Transverse colon (tissue), 4 donors: ENCODE results near the gene HNRNPM. TPM values are rescaled to one million over a fixed set of nuclear protein-coding genes. Genes with fewer than 3 reads are reported as not detected.

ENCODE experiments used
- DNase-seq: peaks from one replicate; pipeline ENCODE4 v3.0.0-alpha.2; 2019
- H3K27ac ChIP-seq, 4 donors: fragments of 200-600 bp; sonication (generic); 2 replicates each; pipeline ENCODE4 v1.5.1; 2016 to 2018; ENCODE audit warnings: inconsistent platforms in 4 of 4
- H3K27me3 ChIP-seq: fragments of 200-600 bp; sonication (generic); 2 replicates; pipeline ENCODE4 v1.5.1; 2017; ENCODE audit warnings: inconsistent platforms
- H3K36me3 ChIP-seq, 4 donors: fragments of 200-600 bp; sonication (generic); 2 replicates each; pipeline ENCODE4 v1.5.1; 2017 to 2019; ENCODE audit warnings: inconsistent platforms in 4 of 4
- H3K4me1 ChIP-seq, 4 donors: fragments of 200-600 bp; sonication (generic); 2 replicates each; pipeline ENCODE4 v1.5.1; 2017 to 2020; ENCODE audit warnings: inconsistent platforms in 4 of 4
- H3K4me3 ChIP-seq, 4 donors: fragments of 200-600 bp; sonication (generic); 1 replicate in 1 of 4; 2 replicates in 3 of 4; pipeline versions ENCODE4 v1.5.1 to v1.6.1; 2017 to 2019; ENCODE audit warnings: inconsistent platforms in 4 of 4
- H3K9me3 ChIP-seq, 2 donors: fragments of 200-600 bp; sonication (generic); 2 replicates each; pipeline ENCODE4 v1.5.1; 2017 to 2019; ENCODE audit warnings: inconsistent platforms in 2 of 2
- EP300 ChIP-seq: sonication (generic); formaldehyde crosslinking; IDR thresholded peaks from one replicate; pipeline ENCODE4 v1.6.1; 2017; ENCODE audit warnings: antibody characterized with exemption, low read depth
- POLR2A ChIP-seq: fragments of 450-650 bp; IDR thresholded peaks from one replicate; pipeline ENCODE4 v1.6.1; 2016; ENCODE audit warnings: antibody characterized with exemption, mild to moderate bottlenecking, moderate library complexity
- POLR2AphosphoS5 ChIP-seq, 3 donors: sonication (generic); formaldehyde crosslinking; IDR thresholded peaks; one replicate each; pipeline ENCODE4 v1.6.1; 2016; ENCODE audit warnings: antibody characterized with exemption in 3 of 3
- WGBS, 2 donors: methylation state at CpG; one replicate each; pipeline ENCODE4 v1.1.5; 2018; ENCODE audit warnings: low coverage in 1 of 2; 5-methylcytosine and 5-hydroxymethylcytosine counted together
- in situ Hi-C, 4 donors: fragments of 200-750 bp; cut with MboI; loops; one replicate each; pipeline versions ENCODE4 v1.15.0 to v1.15.1; 2017; ENCODE audit warnings: low sequenced_read_pairs in 3 of 4, low pct_ligation_motif_present in 1 of 4, low pct_unique_long_range_greater_than_20kb in 1 of 4
- intact Hi-C: fragments of 100-400 bp; cut with DNase I; formaldehyde crosslinking; loops from one replicate; pipeline ENCODE4 v1.15.1; 2023; ENCODE audit warnings: low total_unique reads
- total RNA-seq, 4 donors: library from RNA; depleted of rRNA; stranded (reverse); fragments of >200 nt; gene quantifications; one replicate each; pipeline ENCODE4 v1.1.0, GENCODE V29; 2016
- TF ChIP-seq, protein P1 (sequence below), 5 experiments: fragments of 200-600 bp in 3 of 5; fragments of 450-650 bp in 2 of 5; sonication (generic) in 3 of 5; IDR thresholded peaks; 1 replicate in 2 of 5; 2 replicates in 3 of 5; pipeline ENCODE4 v1.5.1; 2016 to 2017; ENCODE audit warnings: antibody characterized with exemption in 5 of 5, inconsistent platforms in 3 of 5, mild to moderate bottlenecking in 2 of 5, moderate library complexity in 1 of 5

HNRNPM gene
- total RNA-seq, 4 donors from 2014 or later, result 72.2 to 164 (median 101) TPM

DNA sequence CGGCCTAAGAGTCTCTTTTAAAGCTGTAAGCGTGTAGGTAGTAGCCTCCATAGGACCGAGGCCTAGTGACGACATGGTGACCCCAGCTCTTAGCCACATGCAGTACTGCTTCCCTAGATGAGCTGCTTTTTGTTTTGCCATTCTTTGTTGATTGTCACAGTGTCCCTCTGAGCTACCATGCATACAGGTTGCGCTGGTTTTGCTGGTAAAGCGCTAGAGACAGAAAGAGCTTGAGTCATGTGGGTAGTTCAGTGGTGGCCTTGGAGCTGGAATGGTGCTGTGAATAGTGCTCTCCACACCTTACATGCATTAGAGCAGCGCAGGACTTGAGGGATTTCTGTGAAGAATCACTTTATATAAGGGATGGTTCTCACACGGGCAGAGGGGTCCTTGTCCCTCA is 5.1 kb downstream of the HNRNPM start:
- no peak for DNase-seq
- in situ Hi-C loops (no loop called here), intact Hi-C loops (loop anchor here (10.0 kb wide), 1 partner anchor 85 kb away; the partner anchor contains the start of gene ANGPTL4)
- TF ChIP-seq, protein P1, sequence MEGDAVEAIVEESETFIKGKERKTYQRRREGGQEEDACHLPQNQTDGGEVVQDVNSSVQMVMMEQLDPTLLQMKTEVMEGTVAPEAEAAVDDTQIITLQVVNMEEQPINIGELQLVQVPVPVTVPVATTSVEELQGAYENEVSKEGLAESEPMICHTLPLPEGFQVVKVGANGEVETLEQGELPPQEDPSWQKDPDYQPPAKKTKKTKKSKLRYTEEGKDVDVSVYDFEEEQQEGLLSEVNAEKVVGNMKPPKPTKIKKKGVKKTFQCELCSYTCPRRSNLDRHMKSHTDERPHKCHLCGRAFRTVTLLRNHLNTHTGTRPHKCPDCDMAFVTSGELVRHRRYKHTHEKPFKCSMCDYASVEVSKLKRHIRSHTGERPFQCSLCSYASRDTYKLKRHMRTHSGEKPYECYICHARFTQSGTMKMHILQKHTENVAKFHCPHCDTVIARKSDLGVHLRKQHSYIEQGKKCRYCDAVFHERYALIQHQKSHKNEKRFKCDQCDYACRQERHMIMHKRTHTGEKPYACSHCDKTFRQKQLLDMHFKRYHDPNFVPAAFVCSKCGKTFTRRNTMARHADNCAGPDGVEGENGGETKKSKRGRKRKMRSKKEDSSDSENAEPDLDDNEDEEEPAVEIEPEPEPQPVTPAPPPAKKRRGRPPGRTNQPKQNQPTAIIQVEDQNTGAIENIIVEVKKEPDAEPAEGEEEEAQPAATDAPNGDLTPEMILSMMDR (IDR thresholded peaks at IDR 0.05), result no peak
- no peak for TF ChIP-seq POLR2A
- TF ChIP-seq POLR2AphosphoS5 (IDR thresholded peaks at IDR 0.05), result no peak
- no peak for TF ChIP-seq EP300
- Histone ChIP-seq H3K27ac (no peak overlapping the region), H3K27me3 (no peaks in the 10 kb centered on the region), H3K4me1 (peaks cover 39 to 82% (median 57%) of the 10 kb centered on the region in 4 donors), H3K36me3 (peaks cover 0 to 9% (median 0%) of the 10 kb centered on the region in 4 donors), H3K9me3 (no peaks in the 10 kb centered on the region), H3K4me3 (no peak overlapping the region)
- WGBS, 2 donors, result 68% methylated on average over 7 of the region's 8 CpGs; no CpG with 5 or more reads in 1 of the 2 donors

DNA sequence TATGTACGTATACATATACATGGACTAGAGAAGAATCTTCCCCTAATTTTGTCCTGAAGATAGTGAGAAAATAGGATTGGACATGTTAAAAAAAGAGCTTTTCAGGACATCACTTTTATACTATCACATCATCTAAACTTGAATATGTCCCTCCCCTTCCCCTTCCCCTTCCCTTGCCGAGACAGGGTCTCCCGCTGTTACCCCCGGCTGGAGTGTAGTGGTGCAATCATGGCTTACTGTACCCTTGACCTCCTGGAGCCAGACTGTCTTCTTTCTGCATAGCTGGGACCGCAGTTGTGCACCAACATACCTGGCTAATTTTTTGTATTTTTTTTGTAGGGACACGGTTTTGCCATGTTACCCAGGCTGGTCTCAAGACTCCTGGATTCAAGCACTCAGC is 6.6 kb downstream of the HNRNPM start:
- Histone ChIP-seq H3K36me3 (peaks cover 0 to 15% (median 2%) of the 10 kb centered on the region in 4 donors), H3K27ac (no peak overlapping the region), H3K4me3 (no peak overlapping the region), H3K9me3 (no peaks in the 10 kb centered on the region), H3K4me1 (peaks cover 35 to 76% (median 51%) of the 10 kb centered on the region in 4 donors), H3K27me3 (no peaks in the 10 kb centered on the region)
- TF ChIP-seq, protein P1 (IDR thresholded peaks at IDR 0.05), result no peak
- TF ChIP-seq EP300 (no peak), POLR2AphosphoS5 (IDR thresholded peaks at IDR 0.05) (no peak), POLR2A (no peak)
- no peak for DNase-seq
- WGBS, 2 donors, result 62 to 70% methylated on average over 4 to 6 of the region's 6 CpGs
- intact Hi-C loops, result no loop called here
- in situ Hi-C loops, result no loop called here

DNA sequence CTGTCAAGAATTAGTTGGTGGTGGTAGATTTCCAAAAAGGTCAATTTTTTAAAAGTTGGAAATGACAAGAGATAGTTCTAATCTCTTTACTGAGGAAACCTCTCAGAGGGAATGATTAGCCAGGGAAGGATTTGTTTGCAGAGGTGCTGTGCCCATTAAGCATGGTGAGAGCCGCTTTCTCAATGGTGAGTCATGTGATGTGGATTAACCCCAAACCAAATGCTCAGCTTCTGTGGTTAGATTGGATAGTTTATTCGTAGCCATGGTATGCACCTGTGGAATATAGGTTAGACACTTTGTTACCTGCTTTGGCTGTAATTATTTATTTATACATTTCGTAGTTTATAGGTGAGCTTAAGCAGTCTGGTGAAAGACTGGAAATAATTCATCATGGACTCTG is 7.1 kb downstream of the HNRNPM start:
- peaks cover 0 to 20% (median 4%) of the 10 kb centered on the region in 4 donors for H3K36me3 ChIP-seq
- H3K9me3 ChIP-seq, result no peaks in the 10 kb centered on the region
- DNase-seq, result no peak
- no peak overlapping the region for H3K27ac ChIP-seq
- intact Hi-C loops, result no loop called here
- 58 to 65% methylated on average over 3 of the region's 3 CpGs for WGBS, 2 donors
- TF ChIP-seq POLR2A, result no peak
- no peak for TF ChIP-seq EP300
- no peak overlapping the region for H3K4me3 ChIP-seq
- no peaks in the 10 kb centered on the region for H3K27me3 ChIP-seq
- peaks cover 30 to 76% (median 47%) of the 10 kb centered on the region in 4 donors for H3K4me1 ChIP-seq
- in situ Hi-C loops, result no loop called here

DNA sequence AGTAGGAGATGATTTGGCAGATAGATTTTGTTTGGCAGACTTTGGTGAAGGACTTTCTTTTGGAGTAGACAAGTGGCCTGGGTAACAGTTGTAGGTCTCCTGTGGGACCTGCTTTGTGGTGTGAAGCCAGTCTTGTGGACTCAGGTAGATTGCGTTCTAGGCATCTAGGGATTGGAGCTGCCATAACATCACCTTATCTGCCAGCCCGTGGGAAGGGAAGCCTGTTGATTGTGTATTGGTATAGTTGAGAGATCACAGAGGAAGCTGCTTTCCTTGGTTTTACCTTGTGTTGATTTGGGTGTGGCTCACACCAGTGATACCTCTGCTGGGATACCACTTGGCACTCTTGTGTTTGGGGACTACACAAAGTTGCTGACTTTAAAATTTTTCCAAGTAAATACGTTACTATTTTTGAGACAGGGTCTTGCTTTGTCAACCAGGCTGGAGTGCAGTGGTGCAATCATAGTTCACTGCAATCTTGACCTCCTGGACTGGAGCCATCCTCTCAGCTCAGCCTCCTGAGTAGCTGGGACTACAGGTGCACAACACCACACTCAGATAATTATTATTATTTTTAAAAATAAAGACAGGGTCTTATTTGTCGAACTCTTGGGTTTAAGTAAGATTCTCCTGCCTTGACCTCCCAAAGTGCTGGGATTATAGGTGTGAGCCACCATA is 7.8 kb downstream of the HNRNPM start:
- Histone ChIP-seq H3K4me3 (no peak overlapping the region), H3K4me1 (peaks cover 23 to 76% (median 42%) of the 10 kb centered on the region in 4 donors)
- 50 to 65% methylated on average over 1 to 4 of the region's 4 CpGs for WGBS, 2 donors

More for the DNA sequence above, 7.8 kb downstream of the HNRNPM start:
- in situ Hi-C loops, result no loop called here
- intact Hi-C loops, result no loop called here
- Histone ChIP-seq H3K27ac (no peak overlapping the region), H3K9me3 (no peaks in the 10 kb centered on the region), H3K36me3 (peaks cover 0 to 22% (median 4%) of the 10 kb centered on the region in 4 donors), H3K27me3 (no peaks in the 10 kb centered on the region)
- DNase-seq, result no peak
- no peak for TF ChIP-seq EP300
- TF ChIP-seq, protein P1 (IDR thresholded peaks at IDR 0.05), result no peak
- TF ChIP-seq POLR2A, result no peak
- TF ChIP-seq POLR2AphosphoS5 (IDR thresholded peaks at IDR 0.05), result no peak
